Astrocyte of the hippocampus (primary cell): ENCODE data around the gene MALT1.
A peak's percentile ranks its signal among the peaks of the same experiment; 100 is the strongest.
"Not testable (repeated sequence)": the region's sequence is repeated elsewhere in the genome, so short reads cannot be mapped to it uniquely, and the experiment has no call there.

ENCODE experiments used
- DNase-seq: peaks from one replicate; pipeline ENCODE4 v3.0.0; 2011; ENCODE audit warnings: low read depth, low spot score

Gene MALT1

GRCh38 chr18:58671111-58671631 is at the start of gene MALT1:
Gene MALT1, plus strand, starts transcription at chr18:58671465. Its CDS starts 179 bp downstream, at chr18:58671644.
- DNase-seq, result peak; percentile 97

- DNase-seq, result no peak
These were observed 47.3 kb upstream of the MALT1 start for GRCh38 chr18:58624011-58624410.

- DNase-seq, result no peak
These were observed 45.4 kb upstream of the MALT1 start for GRCh38 chr18:58625839-58626238.

GRCh38 chr18:58630071-58630470 is 41.2 kb upstream of the MALT1 start:
- no peak for DNase-seq

- no peak for DNase-seq
These were observed 40.0 kb upstream of the MALT1 start for GRCh38 chr18:58631301-58631700.

- no peak for DNase-seq
These were observed 38.7 kb upstream of the MALT1 start for GRCh38 chr18:58632552-58632951.

- no peak for DNase-seq
These were observed 37.4 kb upstream of the MALT1 start for GRCh38 chr18:58633874-58634273.

- peak; percentile 88 for DNase-seq
These were observed 35.4 kb upstream of the MALT1 start for GRCh38 chr18:58635891-58636290.

GRCh38 chr18:58637197-58637596 is 34.1 kb upstream of the MALT1 start:
- DNase-seq, result no peak

GRCh38 chr18:58637946-58638345 is 33.3 kb upstream of the MALT1 start:
- peak; percentile 20 for DNase-seq

- DNase-seq, result peak; percentile 71
These were observed 32.8 kb upstream of the MALT1 start for GRCh38 chr18:58638441-58638840.

GRCh38 chr18:58639237-58639636 is 32.0 kb upstream of the MALT1 start:
- DNase-seq, result no peak

- DNase-seq, result peak; percentile 78
These were observed 31.4 kb upstream of the MALT1 start for GRCh38 chr18:58639751-58640427.

- peak; percentile 47 for DNase-seq
These were observed 30.8 kb upstream of the MALT1 start for GRCh38 chr18:58640428-58640805.

- DNase-seq, result no peak
These were observed 30.2 kb upstream of the MALT1 start for GRCh38 chr18:58640891-58641610.

- not testable (repeated sequence) for DNase-seq
These were observed 27.7 kb upstream of the MALT1 start for GRCh38 chr18:58643557-58643956.

GRCh38 chr18:58645398-58645797 is 25.9 kb upstream of the MALT1 start:
- DNase-seq, result peak; percentile 83

GRCh38 chr18:58646334-58646862 is 24.9 kb upstream of the MALT1 start:
- no peak for DNase-seq

GRCh38 chr18:58649966-58650816 is 21.1 kb upstream of the MALT1 start:
- no peak for DNase-seq

- not testable (repeated sequence) for DNase-seq
These were observed 20.4 kb upstream of the MALT1 start for GRCh38 chr18:58650830-58651229.

- not testable (repeated sequence) for DNase-seq
These were observed 18.0 kb upstream of the MALT1 start for GRCh38 chr18:58653144-58653722.
